Muscle of arm (tissue), 12 donors: ENCODE measurements around the gene PHF8. TPM values are rescaled to one million over a fixed set of nuclear protein-coding genes. Genes with fewer than 3 reads are reported as not detected.

Experiments used
- DNase-seq: peaks from one replicate; pipeline ENCODE4 v3.0.0-alpha.2; 2013
- polyA plus RNA-seq, 12 donors: library from polyadenylated mRNA; unstranded; fragments of 120-200 nt; gene quantifications; one replicate each; pipeline ENCODE4 v1.2.1, GENCODE V29; 2013; ENCODE audit not compliant: insufficient read length in 12 of 12

Gene PHF8
- polyA plus RNA-seq, 12 donors: 12.6 to 22.2 (median 16.1) TPM; not detected in 1

DNA sequence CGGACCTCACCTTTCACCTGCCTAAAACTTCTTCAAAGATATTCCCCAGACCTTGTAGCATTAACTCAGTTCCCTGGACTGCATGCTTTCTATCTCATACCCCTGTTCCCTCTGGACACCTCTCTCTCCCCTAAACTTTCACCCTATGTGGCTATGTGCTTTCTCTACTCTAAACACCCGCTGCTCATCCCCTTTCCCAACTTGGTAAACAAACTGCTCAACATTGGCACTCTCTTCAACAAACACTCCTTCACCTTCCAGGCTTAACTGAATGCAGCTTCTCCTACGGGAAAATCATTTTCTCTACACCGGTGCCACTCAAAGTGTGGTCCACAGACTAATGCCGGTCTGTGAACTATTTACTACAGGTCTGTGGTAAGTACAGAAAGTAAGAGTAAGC, 19.9 kb downstream of the PHF8 start:
- DNase-seq: no peak

DNA sequence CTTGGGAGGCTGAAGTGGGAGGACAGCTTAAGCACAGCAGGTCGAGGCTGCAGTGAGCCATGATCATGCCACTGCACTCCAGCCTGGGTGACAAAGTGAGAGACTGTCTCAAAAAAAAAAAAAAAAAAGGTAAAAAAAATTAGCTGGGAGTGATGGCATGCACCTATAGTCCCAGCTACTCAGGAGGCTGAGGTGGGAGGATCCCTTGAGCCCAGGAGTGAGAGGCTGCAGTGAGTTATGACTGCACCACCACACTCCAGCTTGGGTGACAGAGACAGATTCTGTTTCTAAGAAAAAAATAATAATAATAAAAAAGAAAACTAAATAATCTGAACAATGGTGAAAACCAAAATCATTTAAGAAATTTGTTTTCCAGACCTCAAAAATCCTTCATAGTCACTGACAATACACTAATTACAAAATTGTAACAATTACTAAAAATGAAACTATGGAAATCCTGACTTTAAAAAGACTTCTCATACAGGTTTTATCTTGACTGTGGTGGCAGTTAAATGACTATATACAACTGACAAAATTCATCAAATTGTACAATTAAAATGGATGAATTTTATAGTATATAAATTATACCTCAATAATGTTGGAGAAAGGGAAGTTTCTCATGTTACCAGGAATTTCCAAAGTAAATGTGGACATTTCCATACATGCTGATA, 31.3 kb downstream of the PHF8 start:
- no peak for DNase-seq

DNA sequence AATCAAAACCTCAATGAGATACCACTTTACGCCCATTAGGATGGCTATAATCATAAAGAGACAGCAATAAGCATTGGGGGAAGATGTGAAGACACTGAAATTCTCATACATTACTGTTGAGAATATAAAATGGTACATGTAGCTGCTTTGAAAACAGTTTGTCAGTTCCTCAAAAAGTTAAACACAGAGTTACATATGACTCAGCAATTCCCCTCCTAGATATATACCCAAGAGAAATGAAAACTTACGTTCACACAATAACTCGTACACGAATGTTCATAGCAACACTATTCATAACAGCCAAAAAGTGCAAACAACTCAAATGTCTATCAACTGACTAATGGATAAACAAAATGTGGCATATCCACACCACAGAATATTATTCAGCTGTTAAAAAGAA, 36.6 kb downstream of the PHF8 start:
- no peak for DNase-seq

DNA sequence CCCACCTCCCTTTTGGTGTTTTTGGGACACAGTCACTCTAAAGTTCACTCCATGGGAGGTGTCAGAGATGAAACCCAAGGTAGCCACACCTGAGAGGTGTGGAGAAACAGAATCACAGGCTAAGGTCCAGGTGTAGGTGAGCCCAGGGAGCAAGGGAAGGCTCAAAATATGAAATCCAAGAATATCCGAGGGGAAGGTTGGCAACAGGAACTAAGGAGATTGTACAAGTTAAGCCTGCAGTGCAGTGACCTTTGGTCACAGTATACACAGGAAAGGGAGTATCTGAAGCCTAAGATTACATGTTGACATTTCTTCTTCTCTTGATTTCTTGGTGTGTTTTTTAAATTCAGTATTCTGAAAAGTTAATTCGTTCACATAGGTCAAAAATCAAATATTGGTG, 46.5 kb downstream of the PHF8 start:
- no peak for DNase-seq

DNA sequence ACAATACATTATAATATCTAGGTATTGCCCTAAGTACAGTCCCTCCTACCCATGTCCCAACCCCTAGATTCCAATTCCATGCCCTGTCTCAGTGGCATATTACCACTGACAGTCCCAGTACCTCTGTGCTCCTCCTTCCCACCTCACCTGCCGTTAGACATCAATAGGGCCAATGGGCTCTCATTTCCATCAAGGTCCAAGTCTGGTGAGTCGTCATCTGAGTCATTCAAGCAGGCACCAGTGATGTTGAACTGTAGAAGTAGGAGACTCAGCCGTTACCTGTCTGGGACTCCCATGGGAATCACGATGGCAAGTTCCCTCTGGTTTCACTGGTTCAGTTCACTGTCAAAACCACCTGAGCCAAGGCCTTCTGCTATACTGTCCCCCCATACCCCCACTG, 51.7 kb downstream of the PHF8 start:
- DNase-seq: no peak

DNA sequence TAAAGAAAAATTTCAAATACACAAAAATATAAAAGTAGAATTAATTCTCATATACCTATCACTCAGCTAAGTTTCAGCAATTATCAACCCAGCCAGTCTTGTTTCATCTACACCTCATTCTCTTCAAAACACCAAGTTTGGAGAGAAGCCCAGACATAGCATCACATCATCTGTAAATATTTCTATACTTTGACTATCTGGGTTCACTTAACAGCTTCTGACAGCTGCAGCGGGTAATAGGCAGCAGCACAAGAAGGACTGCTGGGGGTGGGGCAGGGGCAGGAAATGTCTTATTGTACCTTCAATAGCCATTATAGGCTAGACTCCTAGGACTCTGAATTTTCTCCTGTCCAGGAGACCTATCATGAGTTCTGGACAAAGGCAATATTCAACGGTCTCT, 54.1 kb downstream of the PHF8 start:
- DNase-seq: no peak

DNA sequence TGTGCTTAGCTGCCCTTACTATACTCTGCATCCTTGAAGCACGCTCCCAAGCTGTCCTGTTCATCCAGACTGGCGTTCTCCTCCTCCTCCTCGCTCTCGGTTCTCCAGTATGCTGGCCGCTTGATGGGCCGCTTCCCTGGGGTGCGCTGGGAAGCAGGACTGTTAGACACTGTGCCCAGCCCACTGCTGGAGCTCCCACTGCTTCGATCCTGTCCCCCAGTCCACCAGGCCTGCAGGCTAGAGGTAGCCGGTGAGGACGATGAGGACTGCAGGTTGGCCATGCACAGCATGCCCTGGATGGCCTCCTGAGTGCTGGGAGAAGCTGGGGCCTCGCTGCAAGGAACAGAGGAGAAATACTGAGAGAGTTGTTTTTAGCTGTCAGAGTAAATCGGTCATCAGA, 59.4 kb downstream of the PHF8 start:
- DNase-seq: no peak

DNA sequence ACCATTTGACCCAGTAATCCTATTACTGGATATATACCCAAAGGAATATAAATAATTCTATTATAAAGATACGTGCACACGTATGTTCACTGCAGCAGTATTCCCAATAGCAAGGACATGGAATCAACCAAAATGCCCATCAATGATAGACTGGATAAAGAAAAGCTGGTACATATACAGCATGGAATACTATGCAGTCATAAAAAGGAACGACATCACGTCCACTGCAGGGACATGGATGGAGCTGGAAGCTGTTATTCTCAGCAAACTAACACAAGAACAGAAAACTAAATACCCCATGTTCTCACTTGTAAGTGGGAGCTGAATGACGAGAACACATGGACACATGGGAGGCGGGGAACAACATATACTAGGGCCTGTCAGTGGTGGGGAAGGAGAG, 69.7 kb downstream of the PHF8 start:
- no peak for DNase-seq

DNA sequence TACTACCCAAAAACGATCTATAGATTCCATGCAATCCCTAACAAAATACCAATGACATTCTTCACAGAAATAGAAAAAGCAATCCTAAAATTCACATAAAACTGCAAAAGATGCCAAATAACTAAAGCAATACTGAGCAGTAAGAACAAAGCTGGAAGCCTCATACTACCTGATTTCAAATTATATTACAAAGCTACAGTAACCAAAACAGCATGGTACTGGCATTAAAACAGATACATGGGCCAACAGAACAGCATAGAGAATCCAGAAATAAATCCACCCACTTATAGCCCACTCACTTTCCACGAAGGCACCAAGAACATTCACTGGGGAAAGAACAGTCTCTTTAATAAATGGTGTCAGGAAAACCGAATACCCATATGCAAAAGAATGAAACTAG, 74.7 kb downstream of the PHF8 start:
- no peak for DNase-seq

DNA sequence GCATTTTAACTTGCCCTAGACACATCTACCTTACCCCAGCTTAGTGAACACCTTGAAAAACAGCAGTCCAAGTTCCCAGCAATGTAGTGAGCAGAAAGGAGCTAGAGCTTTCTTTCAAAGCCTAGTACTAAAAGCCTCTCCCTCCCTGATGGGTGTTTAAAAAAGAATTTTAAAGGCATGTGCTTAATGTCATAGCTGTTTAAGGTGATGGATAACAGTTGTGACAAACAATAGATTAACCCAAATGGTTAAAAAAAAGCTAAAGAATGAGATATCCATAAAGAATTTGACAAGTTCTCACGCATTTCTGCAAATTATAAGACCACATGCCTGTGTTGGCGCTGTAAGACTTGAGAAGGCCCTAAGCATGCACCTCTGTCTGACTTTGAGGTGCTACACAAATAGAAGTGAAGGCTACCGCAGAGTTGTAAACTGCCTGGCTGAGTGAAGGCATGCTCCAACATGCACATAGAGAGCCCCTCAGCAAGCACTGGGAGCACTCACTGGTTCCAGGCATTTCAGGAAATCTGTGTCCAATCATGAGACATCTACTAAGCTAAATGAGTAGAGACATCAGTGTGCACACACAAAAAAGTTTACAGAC, 94.0 kb downstream of the PHF8 start:
- DNase-seq: no peak

DNA sequence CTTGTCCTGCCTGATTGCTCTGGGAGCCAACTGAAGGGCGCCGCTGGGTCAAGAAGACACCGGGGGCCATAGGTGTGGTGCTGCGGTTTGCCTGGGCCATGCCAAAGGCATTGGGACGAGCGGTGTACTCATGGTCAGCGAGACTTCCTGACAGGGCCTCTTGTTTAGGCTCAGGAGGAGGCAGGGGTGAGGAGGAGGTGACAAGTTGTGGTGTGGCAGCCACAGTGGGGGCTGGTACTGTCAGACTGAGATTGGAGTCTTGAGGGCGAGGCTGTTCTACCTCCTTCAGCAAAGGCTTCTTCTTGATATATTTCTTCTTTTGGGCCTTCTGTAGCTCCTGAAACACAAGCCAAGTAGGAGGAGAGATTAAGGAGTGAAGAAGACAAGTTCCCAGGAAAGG, 104.1 kb downstream of the PHF8 start:
- DNase-seq: no peak

DNA sequence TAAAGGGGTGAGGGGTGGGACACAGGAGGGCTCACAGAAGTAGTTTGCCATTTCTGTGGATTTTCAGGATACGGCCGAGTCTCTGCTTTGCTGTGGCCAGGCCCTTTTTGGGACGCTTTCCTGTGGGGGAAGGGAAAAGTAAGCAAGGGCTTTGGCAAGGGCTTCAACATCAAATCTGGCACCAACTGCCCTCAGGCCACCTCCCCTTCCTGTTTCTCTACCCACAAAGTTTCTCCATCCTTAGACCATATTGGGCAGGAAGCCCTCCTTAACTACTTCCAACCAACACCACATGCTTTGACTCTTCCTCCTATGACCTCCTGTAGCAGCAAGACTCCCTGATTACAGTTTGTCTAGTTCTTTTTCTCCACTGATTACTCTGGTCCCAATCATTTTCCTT, 105.1 kb downstream of the PHF8 start:
- DNase-seq: no peak

DNA sequence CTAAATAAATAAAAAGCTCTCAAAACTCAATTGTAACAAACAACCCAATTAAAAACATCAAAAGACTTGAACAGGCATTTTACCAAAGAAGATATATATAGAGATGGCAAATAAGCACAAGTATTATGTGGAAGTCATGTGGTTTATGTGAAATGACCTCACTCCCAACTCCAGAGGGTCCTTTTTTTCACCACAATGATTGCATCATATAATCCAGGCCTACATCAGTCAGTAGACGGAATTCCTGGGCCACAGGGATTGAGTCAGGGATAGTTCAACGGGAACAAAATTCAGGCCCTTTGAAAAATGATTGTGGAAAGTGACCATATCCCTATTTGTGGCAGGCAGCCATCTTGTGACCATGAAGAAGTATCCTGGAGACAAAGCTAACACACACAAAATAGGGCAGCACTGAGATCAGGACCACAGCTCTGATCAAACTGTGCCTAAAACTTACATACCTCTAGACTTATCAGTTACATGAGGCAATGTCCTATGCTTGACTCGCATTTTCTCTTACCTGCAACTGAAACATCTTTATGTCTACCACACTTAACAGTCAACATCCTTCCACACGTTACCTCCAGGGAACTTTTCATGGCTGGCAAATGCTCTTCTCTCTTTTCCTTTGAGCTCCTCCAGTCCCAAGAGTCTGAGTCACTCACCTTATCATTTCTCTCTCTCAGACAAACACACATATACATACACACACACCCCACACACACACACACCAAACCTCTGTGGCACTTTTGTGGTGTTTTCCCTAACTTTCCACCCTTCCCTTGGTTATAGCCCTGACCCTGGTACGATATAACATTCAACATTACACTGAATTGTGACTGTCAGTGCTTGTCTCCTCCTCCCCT, 113.5 kb downstream of the PHF8 start:
- DNase-seq: no peak

DNA sequence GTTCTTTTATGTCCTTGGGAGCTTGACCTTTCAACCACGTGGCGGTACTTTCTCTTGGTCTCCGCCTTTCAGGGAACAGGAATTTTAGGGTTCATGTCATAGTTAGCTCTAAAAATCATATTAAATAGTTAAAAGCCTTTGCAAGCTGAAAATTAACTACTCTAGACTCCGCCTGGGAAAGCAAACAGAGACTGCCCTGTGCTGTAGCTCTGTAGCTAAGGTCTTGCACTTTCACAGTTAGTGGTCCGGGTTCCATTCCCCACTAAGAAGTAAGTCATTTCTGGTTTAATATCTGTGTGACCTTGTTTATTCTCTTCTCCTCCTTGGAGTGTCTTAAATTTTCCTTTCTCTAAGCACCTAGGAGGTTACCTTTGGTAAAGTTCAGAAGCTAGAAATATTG, 118.2 kb downstream of the PHF8 start:
- no peak for DNase-seq

DNA sequence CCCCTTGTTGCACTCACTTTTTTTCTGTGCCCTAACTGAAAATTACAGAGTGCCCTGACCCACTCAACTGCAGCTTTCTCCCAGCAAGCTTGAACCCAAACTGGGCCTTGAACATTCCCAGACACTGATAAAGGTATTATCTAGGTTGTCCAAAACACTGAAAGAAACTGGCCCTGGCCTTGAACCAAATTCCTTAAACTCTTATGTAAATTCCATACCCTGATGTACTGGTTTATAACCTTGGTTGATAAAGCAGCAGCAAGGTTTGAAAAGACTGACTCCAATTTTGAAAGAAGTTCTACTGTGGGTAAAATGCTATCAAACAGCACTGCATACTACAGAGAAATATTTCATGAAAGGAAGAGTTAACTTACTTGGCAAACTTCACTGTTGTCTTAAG, 125.6 kb downstream of the PHF8 start:
- DNase-seq: no peak

DNA sequence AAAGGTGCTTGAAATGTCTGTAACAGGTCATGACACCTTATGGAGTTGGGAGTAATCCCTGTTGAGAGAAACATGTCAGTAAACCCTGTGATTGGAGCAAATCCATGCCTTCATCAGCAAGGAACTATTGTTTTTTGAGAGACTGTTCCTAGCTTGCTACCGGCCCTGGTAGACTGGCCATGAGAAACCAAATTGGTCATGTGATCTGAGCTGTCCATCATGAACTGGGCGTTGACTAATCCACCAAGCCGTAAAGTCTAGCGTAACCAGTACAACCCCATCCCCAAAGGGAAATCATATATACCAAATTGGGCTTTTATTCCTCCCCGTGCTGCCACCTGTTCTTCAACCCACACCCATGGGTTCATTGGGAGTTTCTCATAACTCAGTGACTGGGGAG, 143.7 kb downstream of the PHF8 start:
- no peak for DNase-seq

DNA sequence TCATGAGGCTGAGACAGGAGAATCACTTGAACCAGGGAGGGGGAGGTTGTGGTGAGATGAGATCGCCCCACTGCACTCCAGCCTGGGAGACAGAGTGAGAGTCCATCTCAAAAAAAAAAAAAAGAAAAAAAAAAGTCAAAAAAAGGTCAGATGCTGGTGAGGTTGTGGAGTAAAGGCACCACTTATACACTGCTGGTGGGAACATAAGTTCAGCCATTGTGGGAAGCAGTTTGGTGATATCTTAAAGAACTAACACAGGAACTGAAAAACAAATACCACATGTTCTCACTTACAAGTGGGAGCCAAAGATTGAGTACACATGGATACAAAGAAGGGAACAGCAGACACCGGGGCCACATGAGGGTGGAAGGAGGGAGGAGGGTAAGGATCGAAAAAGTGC, 149.0 kb downstream of the PHF8 start:
- DNase-seq: no peak

Other genes with a start within 250 kb of the PHF8 start
- gene FAM120C, start 138.8 kb upstream of the PHF8 start, polyA plus RNA-seq: 1 to 10 TPM in 11 of 12 donors, not detected in 1; 5.0 to 9.8 (median 7.5) TPM